ENCODE measurements around the gene ORAI2.
"Not testable (repeated sequence)": the region's sequence is repeated elsewhere in the genome, so short reads cannot be mapped to it uniquely, and the experiment has no call there.

ORAI2 gene

DNA sequence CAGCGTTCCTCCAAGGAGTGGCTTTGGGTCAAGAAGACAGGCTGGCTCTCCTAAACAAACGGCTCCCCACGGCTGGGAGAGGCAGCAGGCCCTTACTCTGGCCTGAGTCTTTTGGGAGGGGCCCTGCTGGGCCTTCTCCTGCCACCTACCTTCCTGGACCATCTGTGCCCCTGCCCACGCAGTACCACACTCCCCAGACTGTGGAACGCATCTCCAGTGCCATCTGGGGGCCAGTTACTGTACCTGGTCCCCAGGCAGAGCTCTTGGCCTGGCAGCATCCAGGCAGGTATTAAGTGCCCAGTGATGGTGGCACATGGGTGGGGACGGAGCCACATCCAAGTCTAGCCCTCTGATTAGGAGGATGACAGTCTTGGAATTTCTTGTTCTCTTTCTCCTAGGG, 16.9 kb downstream of the ORAI2 start:
- no peak overlapping the region for H3K27ac ChIP-seq (ENCODE audit: low read length)
- no peak overlapping the region for H3K4me3 ChIP-seq (ENCODE audit: low read depth in 1 of 2, low read length in 2 of 2)
- peaks cover 4 to 19% of the 10 kb centered on the region in 2 donors for H3K36me3 ChIP-seq (ENCODE audit: control insufficient read depth in 1 of 2, insufficient read depth in 2 of 2, low read length in 2 of 2)
- no peaks in the 10 kb centered on the region for H3K27me3 ChIP-seq (ENCODE audit: low read depth, low read length)
- H3K4me1 ChIP-seq (ENCODE audit: control insufficient read depth in 1 of 2, insufficient read depth in 2 of 2, low read length in 2 of 2) = no peaks in the 10 kb centered on the region
- H3K9me3 ChIP-seq (ENCODE audit: control insufficient read depth in 1 of 2, low read length in 2 of 2) = no peaks in the 10 kb centered on the region

DNA sequence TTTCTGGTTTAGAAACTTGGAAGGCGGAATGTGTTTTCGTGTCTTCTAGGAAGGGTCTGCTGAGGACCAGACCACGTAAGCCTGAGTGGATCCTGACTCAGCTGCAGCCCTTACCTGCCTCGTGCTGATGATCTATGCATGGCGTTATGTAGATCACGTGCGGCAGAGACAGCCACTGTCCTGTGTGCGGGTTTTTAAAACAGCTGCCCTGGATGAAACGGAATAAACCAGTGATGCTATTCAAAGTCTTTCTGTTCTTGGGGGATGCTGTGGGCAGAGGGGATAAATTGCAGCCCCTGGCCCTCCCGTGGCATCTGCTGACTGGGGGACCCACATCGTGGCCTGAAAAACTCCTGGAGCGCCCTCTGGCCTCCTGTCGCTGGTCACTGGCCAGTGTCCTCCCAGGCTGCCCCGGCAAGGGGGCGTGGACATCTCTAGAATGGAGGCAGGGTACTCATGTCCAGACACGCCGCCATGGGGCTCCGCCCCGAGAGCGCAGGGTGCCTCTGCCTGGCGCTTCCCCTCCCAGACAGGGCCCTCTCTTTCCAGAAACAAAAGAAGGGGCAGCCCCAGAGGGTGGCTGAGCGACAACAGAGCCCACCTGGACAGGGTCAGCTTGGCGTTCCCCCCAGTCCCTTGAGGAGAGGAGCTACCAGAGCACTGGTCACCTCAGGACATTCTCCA, 18.1 kb downstream of the ORAI2 start:
- Histone ChIP-seq H3K27ac (ENCODE audit: low read length) (no peak overlapping the region), H3K4me1 (ENCODE audit: control insufficient read depth in 1 of 2, insufficient read depth in 2 of 2, low read length in 2 of 2) (no peaks in the 10 kb centered on the region), H3K4me3 (ENCODE audit: low read depth in 1 of 2, low read length in 2 of 2) (no peak overlapping the region), H3K36me3 (ENCODE audit: control insufficient read depth in 1 of 2, insufficient read depth in 2 of 2, low read length in 2 of 2) (peaks cover 4 to 28% of the 10 kb centered on the region in 2 donors), H3K27me3 (ENCODE audit: low read depth, low read length) (no peaks in the 10 kb centered on the region), H3K9me3 (ENCODE audit: control insufficient read depth in 1 of 2, low read length in 2 of 2) (no peaks in the 10 kb centered on the region)

DNA sequence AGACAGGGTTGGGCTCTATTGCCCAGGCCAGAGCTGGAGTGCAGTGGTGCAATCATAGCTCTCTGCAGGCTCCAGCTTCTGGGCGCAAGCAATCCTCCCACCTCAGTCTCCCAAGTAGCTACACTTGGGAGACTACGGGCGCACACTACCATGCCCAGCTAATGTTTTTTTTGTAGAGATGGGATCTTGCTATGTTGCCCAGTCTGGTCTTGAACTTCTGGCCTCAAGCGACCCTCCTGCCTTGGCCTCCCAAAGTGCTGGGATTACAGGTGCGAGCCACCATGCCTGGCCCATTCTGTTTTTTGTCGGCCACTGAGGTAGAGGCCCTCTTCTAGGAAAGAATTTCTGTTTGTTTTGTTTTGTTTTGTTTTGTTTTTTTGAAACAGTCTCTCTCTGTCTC, 19.1 kb downstream of the ORAI2 start:
- H3K27ac ChIP-seq (ENCODE audit: low read length) = no peak overlapping the region
- H3K4me1 ChIP-seq (ENCODE audit: control insufficient read depth in 1 of 2, insufficient read depth in 2 of 2, low read length in 2 of 2) = no peaks in the 10 kb centered on the region
- no peaks in the 10 kb centered on the region for H3K9me3 ChIP-seq (ENCODE audit: control insufficient read depth in 1 of 2, low read length in 2 of 2)
- H3K36me3 ChIP-seq (ENCODE audit: control insufficient read depth in 1 of 2, insufficient read depth in 2 of 2, low read length in 2 of 2) = peaks cover 4 to 24% of the 10 kb centered on the region in 2 donors
- H3K4me3 ChIP-seq (ENCODE audit: low read depth in 1 of 2, low read length in 2 of 2) = no peak overlapping the region
- no peaks in the 10 kb centered on the region for H3K27me3 ChIP-seq (ENCODE audit: low read depth, low read length)

DNA sequence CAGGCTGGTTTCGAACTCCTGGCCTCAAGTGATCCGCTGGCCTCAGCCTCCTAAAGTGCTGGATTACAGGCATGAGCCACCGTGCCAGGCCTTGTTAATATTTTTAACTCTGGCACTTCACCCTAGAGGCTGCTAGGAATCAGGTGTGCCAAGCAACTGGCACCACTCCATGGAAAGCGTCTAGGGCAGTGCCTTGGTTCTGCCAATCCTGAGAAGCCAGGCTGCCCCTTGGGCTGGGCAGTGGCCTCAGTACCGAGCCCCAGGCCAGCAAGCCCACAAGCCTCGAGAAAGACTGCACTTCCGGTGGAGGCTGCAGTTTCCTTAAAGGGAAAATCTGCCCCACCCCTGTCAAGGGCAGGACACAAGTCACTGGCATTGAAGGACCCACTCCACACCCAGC, 19.9 kb downstream of the ORAI2 start:
- Histone ChIP-seq H3K9me3 (ENCODE audit: control insufficient read depth in 1 of 2, low read length in 2 of 2) (no peaks in the 10 kb centered on the region), H3K27ac (ENCODE audit: low read length) (no peak overlapping the region), H3K36me3 (ENCODE audit: control insufficient read depth in 1 of 2, insufficient read depth in 2 of 2, low read length in 2 of 2) (peaks cover 4 to 25% of the 10 kb centered on the region in 2 donors), H3K27me3 (ENCODE audit: low read depth, low read length) (no peaks in the 10 kb centered on the region), H3K4me1 (ENCODE audit: control insufficient read depth in 1 of 2, insufficient read depth in 2 of 2, low read length in 2 of 2) (no peaks in the 10 kb centered on the region), H3K4me3 (ENCODE audit: low read depth in 1 of 2, low read length in 2 of 2) (no peak overlapping the region)

DNA sequence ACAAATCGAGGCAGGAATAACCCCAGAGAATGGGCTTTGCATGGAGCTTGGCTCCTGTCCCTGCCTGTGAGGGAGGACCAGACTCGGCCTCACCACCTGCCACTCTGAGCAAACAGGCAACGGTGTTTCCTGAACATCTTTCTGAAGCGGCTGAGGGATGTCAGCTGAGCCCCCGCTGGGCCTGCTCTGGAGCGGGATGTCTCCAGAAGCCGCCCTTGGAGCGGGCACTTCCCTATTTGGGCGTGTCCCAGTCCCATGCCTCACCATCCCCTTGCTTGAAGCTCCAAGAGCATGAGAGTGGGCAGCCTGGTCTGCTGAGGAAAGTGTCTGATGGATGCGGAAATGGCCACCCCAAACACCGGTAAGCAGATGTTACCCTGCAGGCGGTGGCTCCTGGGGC, 21.1 kb downstream of the ORAI2 start:
- Histone ChIP-seq H3K9me3 (ENCODE audit: control insufficient read depth in 1 of 2, low read length in 2 of 2) (no peaks in the 10 kb centered on the region), H3K27me3 (ENCODE audit: low read depth, low read length) (no peaks in the 10 kb centered on the region), H3K4me1 (ENCODE audit: control insufficient read depth in 1 of 2, insufficient read depth in 2 of 2, low read length in 2 of 2) (no peaks in the 10 kb centered on the region), H3K4me3 (ENCODE audit: low read depth in 1 of 2, low read length in 2 of 2) (no peak overlapping the region), H3K27ac (ENCODE audit: low read length) (no peak overlapping the region), H3K36me3 (ENCODE audit: control insufficient read depth in 1 of 2, insufficient read depth in 2 of 2, low read length in 2 of 2) (peaks cover 4 to 37% of the 10 kb centered on the region in 2 donors)

DNA sequence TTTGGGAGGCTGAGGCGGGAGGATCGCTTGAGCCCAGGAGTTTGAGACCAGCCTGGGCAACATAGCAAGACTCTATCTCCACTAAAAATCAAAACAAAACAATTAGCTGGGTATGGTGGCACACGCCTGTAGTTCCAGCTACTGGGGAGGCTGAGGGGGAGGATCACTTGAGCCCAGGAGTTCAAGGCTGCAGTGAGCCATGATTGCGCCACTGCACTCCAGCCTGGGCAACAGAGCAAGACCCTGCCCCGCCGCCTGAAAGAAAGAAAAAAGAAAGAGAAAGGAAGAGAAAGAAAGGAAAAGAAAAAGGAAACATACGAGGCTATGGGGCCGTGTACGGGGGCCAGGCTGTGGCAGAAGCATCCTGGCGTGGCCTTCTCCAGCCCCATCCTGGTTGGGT, 21.6 kb downstream of the ORAI2 start:
- not testable (repeated sequence) for H3K4me1 ChIP-seq (ENCODE audit: control insufficient read depth in 1 of 2, insufficient read depth in 2 of 2, low read length in 2 of 2); H3K27me3 ChIP-seq (ENCODE audit: low read depth, low read length); H3K9me3 ChIP-seq (ENCODE audit: control insufficient read depth in 1 of 2, low read length in 2 of 2); H3K4me3 ChIP-seq (ENCODE audit: low read depth in 1 of 2, low read length in 2 of 2); H3K27ac ChIP-seq (ENCODE audit: low read length)
- H3K36me3 ChIP-seq (ENCODE audit: control insufficient read depth in 1 of 2, insufficient read depth in 2 of 2, low read length in 2 of 2) = peaks cover 4 to 39% of the 10 kb centered on the region in 2 donors

DNA sequence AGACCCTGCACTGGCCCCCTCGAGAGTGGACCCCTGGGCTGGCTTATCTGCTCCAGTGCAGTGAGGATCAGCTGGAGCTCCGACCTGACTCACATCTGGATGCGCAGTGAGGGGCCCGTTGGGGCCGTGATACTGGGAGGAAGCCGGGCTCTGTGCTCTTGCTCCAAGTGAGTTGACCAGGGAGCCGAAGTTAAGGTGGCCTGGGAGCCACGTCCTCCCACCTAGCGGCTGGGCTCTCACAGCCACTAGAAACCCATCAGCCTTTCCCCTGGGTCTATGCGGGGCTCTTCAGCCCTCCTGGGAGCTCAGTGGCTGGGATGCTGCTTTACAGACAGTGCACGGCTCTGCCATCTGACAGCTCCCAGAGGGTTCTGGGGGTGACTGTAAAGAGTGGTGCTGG, 22.2 kb downstream of the ORAI2 start:
- Histone ChIP-seq H3K36me3 (ENCODE audit: control insufficient read depth in 1 of 2, insufficient read depth in 2 of 2, low read length in 2 of 2) (peaks cover 4 to 39% of the 10 kb centered on the region in 2 donors), H3K4me1 (ENCODE audit: control insufficient read depth in 1 of 2, insufficient read depth in 2 of 2, low read length in 2 of 2) (no peaks in the 10 kb centered on the region), H3K9me3 (ENCODE audit: control insufficient read depth in 1 of 2, low read length in 2 of 2) (no peaks in the 10 kb centered on the region), H3K4me3 (ENCODE audit: low read depth in 1 of 2, low read length in 2 of 2) (no peak overlapping the region), H3K27me3 (ENCODE audit: low read depth, low read length) (no peaks in the 10 kb centered on the region), H3K27ac (ENCODE audit: low read length) (no peak overlapping the region)

DNA sequence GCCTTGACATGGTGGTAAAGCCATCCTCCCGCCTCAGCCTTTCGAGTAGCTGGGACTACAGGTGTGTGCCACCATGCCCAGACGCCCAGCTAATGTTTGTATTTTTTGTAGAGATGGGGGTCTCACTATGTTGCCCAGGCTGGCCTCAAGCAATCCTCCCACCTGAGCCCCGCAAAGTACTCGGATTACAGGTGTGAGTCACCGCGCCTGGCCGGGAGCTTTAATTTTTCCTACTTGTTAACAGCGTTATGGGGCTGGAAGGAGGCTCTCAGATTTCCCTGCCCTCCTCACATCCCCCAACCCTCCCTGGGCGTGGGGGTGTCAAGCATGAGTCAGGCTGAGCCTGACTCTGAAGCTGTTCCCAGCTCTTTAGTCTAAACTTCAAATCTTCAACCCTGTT, 23.0 kb downstream of the ORAI2 start:
- Histone ChIP-seq H3K27me3 (ENCODE audit: low read depth, low read length) (no peaks in the 10 kb centered on the region), H3K27ac (ENCODE audit: low read length) (no peak overlapping the region), H3K4me1 (ENCODE audit: control insufficient read depth in 1 of 2, insufficient read depth in 2 of 2, low read length in 2 of 2) (no peaks in the 10 kb centered on the region), H3K4me3 (ENCODE audit: low read depth in 1 of 2, low read length in 2 of 2) (no peak overlapping the region), H3K9me3 (ENCODE audit: control insufficient read depth in 1 of 2, low read length in 2 of 2) (no peaks in the 10 kb centered on the region), H3K36me3 (ENCODE audit: control insufficient read depth in 1 of 2, insufficient read depth in 2 of 2, low read length in 2 of 2) (peaks cover 4 to 39% of the 10 kb centered on the region in 2 donors)

DNA sequence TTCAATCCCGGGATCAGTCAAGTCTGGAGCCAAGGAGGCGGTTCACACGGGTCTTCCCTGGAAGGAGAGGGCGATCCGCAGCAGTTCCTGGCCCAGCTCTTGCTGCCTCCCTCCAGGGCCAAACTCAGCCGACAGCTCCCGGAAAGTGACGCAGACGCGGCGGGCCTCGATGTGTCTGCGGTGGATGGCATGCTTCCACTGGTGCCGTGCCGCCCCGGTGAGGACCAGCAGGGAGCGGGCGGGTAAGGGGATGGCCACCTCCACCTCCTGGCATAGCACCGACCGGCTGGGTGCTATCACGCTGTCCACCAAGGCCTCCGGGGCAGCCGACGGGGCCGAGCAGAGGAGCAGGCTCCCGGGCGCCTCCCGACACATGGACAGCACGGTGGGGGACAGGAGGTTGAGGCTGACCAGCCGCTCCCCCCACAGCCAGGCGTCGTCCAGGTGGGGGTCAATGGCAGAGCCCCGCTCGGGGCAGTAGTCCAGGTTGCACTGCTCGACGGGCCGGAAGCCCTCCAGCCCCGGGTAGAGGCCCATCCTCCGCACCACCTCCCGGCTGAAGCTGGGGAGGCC, 24.1 kb downstream of the ORAI2 start:
- H3K27me3 ChIP-seq (ENCODE audit: low read depth, low read length) = no peaks in the 10 kb centered on the region
- no peaks in the 10 kb centered on the region for H3K9me3 ChIP-seq (ENCODE audit: control insufficient read depth in 1 of 2, low read length in 2 of 2)
- H3K36me3 ChIP-seq (ENCODE audit: control insufficient read depth in 1 of 2, insufficient read depth in 2 of 2, low read length in 2 of 2) = peaks cover 4 to 39% of the 10 kb centered on the region in 2 donors
- no peak overlapping the region for H3K27ac ChIP-seq (ENCODE audit: low read length)
- H3K4me3 ChIP-seq (ENCODE audit: low read depth in 1 of 2, low read length in 2 of 2) = no peak overlapping the region
- peaks cover 0 to 2% of the 10 kb centered on the region in 2 donors for H3K4me1 ChIP-seq (ENCODE audit: control insufficient read depth in 1 of 2, insufficient read depth in 2 of 2, low read length in 2 of 2)

DNA sequence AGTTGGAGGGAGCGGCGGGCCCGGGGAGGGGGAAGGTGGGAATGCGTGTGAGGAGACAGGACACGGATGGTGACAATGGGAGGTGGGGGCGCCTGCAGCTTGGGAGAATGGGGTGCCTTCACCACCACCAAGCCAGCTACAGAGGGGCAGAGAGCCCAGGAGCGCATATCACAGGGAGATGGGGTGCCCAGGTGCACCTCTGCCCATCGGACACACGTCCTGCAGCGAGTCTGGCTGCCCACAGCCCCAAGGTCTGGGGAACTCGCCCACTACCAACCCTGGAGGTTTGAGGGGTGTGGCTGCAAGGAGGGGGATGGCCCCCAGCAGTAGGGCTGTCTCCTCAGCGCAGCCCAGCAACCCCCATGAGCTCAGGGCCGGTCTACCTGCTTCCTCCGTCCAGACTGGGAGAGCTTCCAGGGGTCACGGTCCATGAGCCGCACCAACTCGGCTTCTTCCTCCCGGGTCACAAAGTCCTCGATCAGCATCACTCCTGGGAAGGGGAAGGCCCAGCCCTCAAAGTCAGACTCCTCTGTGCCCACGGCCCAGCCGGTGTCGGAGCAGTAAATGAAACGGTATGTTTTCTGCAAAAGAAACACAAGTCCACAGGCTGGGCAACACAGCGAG, 26.0 kb downstream of the ORAI2 start:
- Histone ChIP-seq H3K27ac (ENCODE audit: low read length) (no peak overlapping the region), H3K36me3 (ENCODE audit: control insufficient read depth in 1 of 2, insufficient read depth in 2 of 2, low read length in 2 of 2) (peaks cover 4 to 39% of the 10 kb centered on the region in 2 donors), H3K4me3 (ENCODE audit: low read depth in 1 of 2, low read length in 2 of 2) (no peak overlapping the region), H3K4me1 (ENCODE audit: control insufficient read depth in 1 of 2, insufficient read depth in 2 of 2, low read length in 2 of 2) (peaks cover 6 to 15% of the 10 kb centered on the region in 2 donors), H3K27me3 (ENCODE audit: low read depth, low read length) (no peaks in the 10 kb centered on the region), H3K9me3 (ENCODE audit: control insufficient read depth in 1 of 2, low read length in 2 of 2) (no peaks in the 10 kb centered on the region)

DNA sequence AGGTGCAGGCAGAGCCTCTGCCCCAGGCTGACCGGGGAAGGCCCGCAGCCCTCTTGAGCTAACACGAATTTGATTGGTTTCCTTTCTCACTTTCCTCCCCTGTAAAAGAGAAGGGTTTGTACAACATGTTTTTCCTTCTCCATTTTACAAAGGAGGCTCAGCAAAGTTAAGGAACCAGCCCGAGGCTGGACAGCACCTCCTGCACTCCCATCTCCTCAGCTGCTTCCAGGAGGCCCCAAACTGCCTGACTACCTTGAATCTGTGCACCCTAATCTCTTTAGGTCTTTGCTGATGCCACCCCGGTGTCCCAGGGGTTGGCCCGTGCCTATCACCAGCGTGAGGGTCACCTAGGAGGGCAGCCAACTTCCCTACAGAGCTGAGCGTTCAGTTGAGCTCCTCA, 27.1 kb downstream of the ORAI2 start:
- Histone ChIP-seq H3K27ac (ENCODE audit: low read length) (no peak overlapping the region), H3K27me3 (ENCODE audit: low read depth, low read length) (no peaks in the 10 kb centered on the region), H3K4me3 (ENCODE audit: low read depth in 1 of 2, low read length in 2 of 2) (no peak overlapping the region), H3K4me1 (ENCODE audit: control insufficient read depth in 1 of 2, insufficient read depth in 2 of 2, low read length in 2 of 2) (peaks cover 6 to 17% of the 10 kb centered on the region in 2 donors), H3K36me3 (ENCODE audit: control insufficient read depth in 1 of 2, insufficient read depth in 2 of 2, low read length in 2 of 2) (peaks cover 4 to 37% of the 10 kb centered on the region in 2 donors), H3K9me3 (ENCODE audit: control insufficient read depth in 1 of 2, low read length in 2 of 2) (no peaks in the 10 kb centered on the region)

All from muscle layer of duodenum (tissue), 2 donors.